Stimulated activated naive CD8-positive, alpha-beta T cell treated with anti-CD3 and anti-CD28 coated beads, Interleukin-15, amount 100 ng/mL, for 72 hours (primary cell): ENCODE results near the gene PDIA5.
A peak's percentile ranks its signal among the peaks of the same experiment; 100 is the strongest.

Experiments
- ATAC-seq: fragments of 150-1000 bp; cut with Tn5 transposase; 2 replicates; pipeline ENCODE4 v1.10.0; 2021; ENCODE audit warnings: mild to moderate bottlenecking, moderate library complexity
- DNase-seq, 2 donors: peaks; one replicate each; pipeline ENCODE4 v3.0.0; 2021 to 2022
- H3K27ac Mint-ChIP-seq, 2 donors: one replicate each; pipeline ENCODE4 v1.8.0; 2022; ENCODE audit warnings: mild to moderate bottlenecking in 2 of 2, mixed read lengths in 2 of 2, moderate library complexity in 2 of 2
- H3K27me3 Mint-ChIP-seq: one replicate; pipeline ENCODE4 v1.8.0; 2022; ENCODE audit warnings: mixed read lengths
- H3K4me1 Mint-ChIP-seq: one replicate; pipeline ENCODE4 v1.8.0; 2022; ENCODE audit warnings: mild to moderate bottlenecking, mixed read lengths
- H3K4me3 Mint-ChIP-seq, 2 donors: one replicate each; pipeline ENCODE4 v1.8.0; 2022; ENCODE audit warnings: mild to moderate bottlenecking in 2 of 2, mixed read lengths in 2 of 2, moderate library complexity in 1 of 2
- H3K9me3 Mint-ChIP-seq, 2 donors: one replicate each; pipeline ENCODE4 v1.8.0; 2022; ENCODE audit warnings: mixed read lengths in 2 of 2

The PDIA5 gene

DNA sequence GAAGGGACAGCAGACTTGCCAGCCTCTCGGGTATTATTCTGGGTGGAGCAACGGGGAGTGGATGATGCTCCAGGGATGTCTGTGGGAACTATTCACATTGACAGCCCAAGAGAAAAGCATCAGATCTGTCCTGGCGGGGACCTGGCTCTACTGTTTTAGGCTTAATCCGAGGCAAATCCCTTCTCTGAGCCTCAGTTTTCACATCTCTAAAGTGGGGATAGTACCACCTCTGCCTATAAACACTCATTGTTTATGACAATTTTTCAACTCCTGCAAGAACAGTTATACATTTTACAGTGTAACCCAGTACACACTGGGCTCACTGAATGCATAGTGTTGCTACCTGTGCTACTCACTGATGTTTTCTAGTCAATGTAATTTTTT, 9.3 kb downstream of the PDIA5 start:
- Mint-ChIP-seq H3K9me3 (no peaks in the 10 kb centered on the region), H3K4me1 (peaks cover 34% of the 10 kb centered on the region), H3K27me3 (no peaks in the 10 kb centered on the region), H3K27ac (no peak overlapping the region), H3K4me3 (no peak overlapping the region)
- DNase-seq (no peak), ATAC-seq (no peak)

DNA sequence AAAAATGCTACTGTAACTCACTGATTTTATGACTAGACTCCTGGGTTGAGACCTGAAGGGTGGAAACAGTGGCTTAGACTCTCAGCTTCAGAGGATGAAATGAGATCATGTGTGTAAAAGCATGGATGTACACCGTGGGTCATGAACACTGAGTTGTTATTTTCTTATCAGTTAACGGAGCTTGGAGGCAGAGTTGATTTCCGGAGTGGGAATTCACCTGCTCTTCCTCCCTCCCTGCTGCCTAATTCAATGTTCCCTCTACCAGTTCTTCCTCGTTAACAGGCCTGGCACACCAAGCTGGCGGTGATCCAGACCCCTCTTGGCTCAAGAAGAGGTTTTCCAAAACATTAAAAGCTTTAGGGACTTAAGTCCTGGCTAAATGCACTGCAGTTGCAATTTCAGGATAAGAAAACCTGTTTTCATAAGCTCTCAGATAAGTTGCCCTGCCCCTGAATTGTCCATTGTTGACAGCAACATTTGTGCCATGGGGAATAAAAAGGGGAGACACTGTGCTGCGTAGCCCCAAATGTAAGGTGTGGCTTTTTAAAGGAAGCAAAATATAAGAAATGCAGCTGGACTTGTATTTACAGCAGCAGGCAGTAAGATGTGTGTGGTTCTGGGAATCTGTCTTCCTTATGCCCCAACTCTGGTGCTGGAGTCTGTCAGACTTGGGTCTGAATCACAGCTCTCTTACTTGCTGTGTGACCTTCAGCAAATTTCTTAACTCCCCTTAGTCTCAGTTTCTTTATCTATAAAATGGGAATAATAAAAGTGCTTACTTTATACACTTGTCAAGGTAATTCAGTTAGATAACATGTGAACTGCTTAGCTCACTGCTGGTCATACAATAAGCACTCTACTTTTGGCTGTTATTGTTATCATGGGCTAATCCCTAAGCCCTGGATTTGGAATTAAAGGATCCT, 9.9 kb downstream of the PDIA5 start:
- DNase-seq, result no peak
- Mint-ChIP-seq H3K9me3 (no peaks in the 10 kb centered on the region), H3K27ac (no peak overlapping the region), H3K4me3 (no peak overlapping the region), H3K27me3 (no peaks in the 10 kb centered on the region), H3K4me1 (peaks cover 33% of the 10 kb centered on the region)
- peak; percentile 37 for ATAC-seq

DNA sequence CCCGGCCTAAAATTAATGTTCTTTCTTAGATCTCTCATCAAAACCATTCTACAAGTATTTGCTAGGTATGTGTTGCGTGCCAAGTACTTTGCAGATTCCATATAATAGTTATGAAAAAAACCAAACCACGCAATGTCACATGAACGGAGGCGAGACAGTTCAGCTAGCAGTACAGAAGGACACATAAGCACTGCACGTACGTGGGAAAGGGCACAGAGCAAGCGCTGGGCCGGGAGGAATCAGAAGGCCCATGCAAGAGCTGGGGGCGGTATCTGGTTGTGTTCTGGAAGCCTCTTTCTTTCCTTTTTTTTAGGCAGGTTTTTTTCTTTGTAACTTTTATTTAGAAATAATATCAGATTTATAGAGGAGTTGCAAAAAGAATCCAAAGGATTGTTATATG, 11.3 kb downstream of the PDIA5 start:
- H3K4me3 Mint-ChIP-seq, result no peak overlapping the region
- no peaks in the 10 kb centered on the region for H3K9me3 Mint-ChIP-seq
- DNase-seq (no peak), ATAC-seq (no peak)
- no peaks in the 10 kb centered on the region for H3K27me3 Mint-ChIP-seq
- no peak overlapping the region for H3K27ac Mint-ChIP-seq
- peaks cover 34% of the 10 kb centered on the region for H3K4me1 Mint-ChIP-seq

- Mint-ChIP-seq H3K4me3 (no peak overlapping the region), H3K4me1 (peaks cover 51% of the 10 kb centered on the region), H3K27ac (no peak overlapping the region), H3K27me3 (no peaks in the 10 kb centered on the region), H3K9me3 (no peaks in the 10 kb centered on the region)
- DNase-seq (no peak), ATAC-seq (no peak)
Measured at GRCh38 chr3:123080864-123081562, 14.2 kb downstream of the PDIA5 start.

GRCh38 chr3:123081718-123082369, 15.0 kb downstream of the PDIA5 start:
- Mint-ChIP-seq H3K27me3 (no peaks in the 10 kb centered on the region), H3K4me1 (peaks cover 46% of the 10 kb centered on the region), H3K9me3 (no peaks in the 10 kb centered on the region), H3K4me3 (no peak overlapping the region), H3K27ac (peak overlapping the region; percentile 27 to 82)
- ATAC-seq (no peak), DNase-seq (no peak)

DNA sequence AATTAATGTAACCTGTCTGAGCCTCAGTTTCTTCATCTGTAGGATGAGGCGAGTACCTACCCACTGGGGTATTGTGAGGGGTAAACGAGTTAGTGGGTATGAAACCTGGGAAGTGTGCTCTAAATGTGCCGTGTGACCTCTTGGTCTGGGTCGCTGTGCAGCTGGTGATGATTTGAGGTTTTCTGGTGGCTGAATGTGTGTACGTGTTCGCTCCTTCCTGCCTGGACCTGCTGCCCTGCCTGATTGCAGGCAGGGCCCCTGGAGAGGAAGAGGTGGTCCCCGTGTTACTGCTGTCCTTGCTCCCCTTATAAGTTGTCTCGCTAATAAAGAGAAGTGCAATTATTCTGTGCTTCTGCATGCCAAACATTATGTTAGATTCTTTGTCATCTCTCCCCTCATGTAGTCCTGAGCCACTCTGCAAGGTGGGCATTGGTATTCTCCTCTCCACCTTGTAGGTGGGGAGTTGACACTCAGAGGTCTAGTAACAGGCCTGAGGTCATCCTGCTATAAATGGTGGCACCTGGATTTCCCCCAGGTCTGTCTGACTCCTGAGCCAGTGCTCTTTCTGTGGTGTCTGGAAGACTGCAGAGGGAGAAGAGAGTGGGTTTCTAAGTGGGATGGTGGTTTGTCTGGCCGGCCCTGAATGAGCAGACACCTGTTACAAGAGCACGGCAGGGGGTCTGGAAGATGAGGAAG, 15.7 kb downstream of the PDIA5 start:
- Mint-ChIP-seq H3K27me3 (no peaks in the 10 kb centered on the region), H3K9me3 (no peaks in the 10 kb centered on the region), H3K4me3 (peak overlapping the region in 1 of 2 donors; percentile 4), H3K4me1 (peaks cover 46% of the 10 kb centered on the region), H3K27ac (peak overlapping the region; percentile 27 to 82)
- DNase-seq, result no peak
- ATAC-seq, result no peak

- no peak for ATAC-seq
- H3K9me3 Mint-ChIP-seq, result no peaks in the 10 kb centered on the region
- H3K27ac Mint-ChIP-seq, result no peak overlapping the region
- no peak overlapping the region for H3K4me3 Mint-ChIP-seq
- H3K27me3 Mint-ChIP-seq, result no peaks in the 10 kb centered on the region
- no peak for DNase-seq
- peaks cover 46% of the 10 kb centered on the region for H3K4me1 Mint-ChIP-seq
Measured at GRCh38 chr3:123083383-123084124, 16.7 kb downstream of the PDIA5 start.

- DNase-seq (no peak), ATAC-seq (no peak)
- Mint-ChIP-seq H3K27me3 (no peaks in the 10 kb centered on the region), H3K9me3 (no peaks in the 10 kb centered on the region), H3K4me3 (no peak overlapping the region), H3K4me1 (peaks cover 46% of the 10 kb centered on the region), H3K27ac (peak overlapping the region in 1 of 2 donors; percentile 1)
Measured at GRCh38 chr3:123084192-123084591, 17.4 kb downstream of the PDIA5 start.

DNA sequence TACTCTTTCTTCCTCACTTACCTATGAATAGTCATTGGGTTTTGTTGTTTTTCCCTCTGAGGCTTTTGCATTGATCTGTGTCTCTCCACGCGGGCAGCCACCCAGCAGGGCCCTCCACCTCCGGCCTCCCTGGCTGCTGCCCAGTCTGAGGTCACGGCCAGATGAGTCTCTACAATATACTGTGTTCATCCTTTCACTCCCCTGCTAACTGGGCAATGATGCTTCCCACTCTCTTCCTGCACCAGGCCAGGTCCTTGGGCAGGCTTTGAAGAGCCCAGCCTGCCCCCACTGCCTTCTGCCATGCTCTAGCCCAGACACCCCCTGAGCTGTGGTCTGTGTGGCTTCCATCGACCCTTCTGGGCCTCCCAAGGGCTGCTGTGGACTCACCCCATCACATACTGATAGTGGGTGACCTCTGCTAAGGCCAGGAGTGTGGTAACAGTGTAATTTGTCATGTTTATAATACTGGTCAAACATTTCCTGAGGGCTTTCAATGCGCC, 18.0 kb downstream of the PDIA5 start:
- Mint-ChIP-seq H3K27me3 (no peaks in the 10 kb centered on the region), H3K4me1 (peaks cover 46% of the 10 kb centered on the region), H3K9me3 (no peaks in the 10 kb centered on the region), H3K4me3 (no peak overlapping the region), H3K27ac (peak overlapping the region in 1 of 2 donors; percentile 62)
- ATAC-seq (peak; percentile 27), DNase-seq (no peak)

GRCh38 chr3:123085293-123085931, 18.6 kb downstream of the PDIA5 start:
- no peaks in the 10 kb centered on the region for H3K27me3 Mint-ChIP-seq
- DNase-seq (no peak), ATAC-seq (peak; percentile 67)
- no peaks in the 10 kb centered on the region for H3K9me3 Mint-ChIP-seq
- no peak overlapping the region for H3K4me3 Mint-ChIP-seq
- H3K4me1 Mint-ChIP-seq, result peaks cover 49% of the 10 kb centered on the region
- H3K27ac Mint-ChIP-seq, result peak overlapping the region; percentile 62 to 93

GRCh38 chr3:123085932-123086627, 19.3 kb downstream of the PDIA5 start:
- H3K27me3 Mint-ChIP-seq, result no peaks in the 10 kb centered on the region
- H3K4me3 Mint-ChIP-seq, result no peak overlapping the region
- ATAC-seq (no peak), DNase-seq (no peak)
- no peaks in the 10 kb centered on the region for H3K9me3 Mint-ChIP-seq
- no peak overlapping the region for H3K27ac Mint-ChIP-seq
- peaks cover 56% of the 10 kb centered on the region for H3K4me1 Mint-ChIP-seq

GRCh38 chr3:123088387-123088786, 21.6 kb downstream of the PDIA5 start:
- DNase-seq, result no peak
- no peaks in the 10 kb centered on the region for H3K27me3 Mint-ChIP-seq
- H3K4me1 Mint-ChIP-seq, result peaks cover 45% of the 10 kb centered on the region
- H3K4me3 Mint-ChIP-seq, result no peak overlapping the region
- H3K27ac Mint-ChIP-seq, result no peak overlapping the region
- H3K9me3 Mint-ChIP-seq, result no peaks in the 10 kb centered on the region
- ATAC-seq, result no peak

DNA sequence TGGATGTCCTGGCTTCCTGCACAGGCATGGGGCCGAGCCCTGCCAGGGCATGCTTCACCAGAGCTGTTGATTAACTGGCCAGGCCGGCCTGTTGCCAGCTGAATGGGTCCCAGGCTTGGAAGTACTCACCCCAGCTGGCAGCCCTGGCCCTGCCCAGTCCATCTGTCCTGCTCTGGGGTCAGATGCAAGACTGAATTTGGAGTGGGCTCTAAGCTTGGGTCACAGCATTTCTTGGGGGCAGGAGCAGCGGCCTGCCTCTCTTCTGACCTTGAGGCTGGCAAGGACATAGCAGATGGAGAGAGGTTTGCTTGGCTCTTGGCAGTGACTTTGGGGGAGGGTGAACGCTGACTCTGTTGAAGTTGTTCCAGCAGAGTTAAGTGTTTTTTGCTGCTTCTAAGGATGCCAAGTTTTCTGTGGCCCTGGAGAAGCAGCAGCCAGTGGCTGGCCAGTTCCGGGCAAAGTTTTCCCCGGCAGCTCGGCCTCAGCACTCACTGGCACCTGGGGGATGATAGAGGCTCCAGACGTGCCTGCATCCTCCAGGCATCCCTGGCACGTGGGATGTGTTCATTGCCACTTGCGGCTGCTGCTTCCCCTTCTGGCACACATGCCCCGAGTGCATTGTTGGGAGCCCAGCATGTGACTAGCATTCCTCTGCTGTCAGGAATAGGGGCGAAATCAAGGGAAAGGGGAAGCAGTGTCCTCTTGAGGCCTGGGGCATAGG, 22.9 kb downstream of the PDIA5 start:
- Mint-ChIP-seq H3K4me1 (peaks cover 33% of the 10 kb centered on the region), H3K27ac (peak overlapping the region in 1 of 2 donors; percentile 8), H3K27me3 (no peaks in the 10 kb centered on the region), H3K4me3 (no peak overlapping the region), H3K9me3 (no peaks in the 10 kb centered on the region)
- ATAC-seq (no peak), DNase-seq (no peak)
